Adrenal gland (tissue), 5 donors: Measurements from ENCODE around the gene SFXN5.

Experiments
- POLR2A ChIP-seq, 2 donors: fragments of 450-650 bp; IDR thresholded peaks; one replicate each; pipeline ENCODE4 v1.6.1; 2017; ENCODE audit warnings: antibody characterized with exemption in 2 of 2, mild to moderate bottlenecking in 2 of 2, moderate library complexity in 1 of 2
- TF ChIP-seq, protein P1 (sequence below), 6 experiments: fragments of 450-650 bp in 4 of 6; fragments of 200-600 bp in 2 of 6; sonication (generic) in 1 of 6; IDR thresholded peaks; 1 replicate in 5 of 6; 2 replicates in 1 of 6; pipeline versions ENCODE4 v1.5.1 to v1.8.0; 2016 to 2021; ENCODE audit warnings: antibody characterized with exemption in 6 of 6, mild to moderate bottlenecking in 2 of 6, moderate library complexity in 1 of 6
- donor health status: DM: no; HTN: no; CAD: no.

DNA sequence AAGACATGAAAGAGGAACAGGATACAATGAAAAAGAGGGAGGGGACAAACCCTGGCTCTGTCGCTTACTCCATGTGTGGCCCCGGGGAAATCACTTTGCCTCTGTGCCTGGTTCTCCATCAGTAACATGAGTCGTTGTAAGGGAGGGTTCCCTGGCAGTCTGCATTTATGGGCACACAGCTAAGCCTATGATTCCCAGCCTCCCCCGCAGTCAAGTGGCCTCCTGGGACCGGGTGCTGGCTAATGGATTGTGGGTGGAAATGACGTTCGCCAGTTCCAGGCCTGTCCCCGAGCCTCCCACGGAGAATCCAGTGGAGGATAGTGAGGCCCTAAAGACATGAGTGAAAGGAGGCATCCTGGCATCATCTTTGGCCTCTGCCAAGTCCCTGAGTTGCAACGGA, 42.7 kb downstream of the SFXN5 start:
- no peak for TF ChIP-seq POLR2A (IDR thresholded peaks at IDR 0.05)
- TF ChIP-seq, protein P1, sequence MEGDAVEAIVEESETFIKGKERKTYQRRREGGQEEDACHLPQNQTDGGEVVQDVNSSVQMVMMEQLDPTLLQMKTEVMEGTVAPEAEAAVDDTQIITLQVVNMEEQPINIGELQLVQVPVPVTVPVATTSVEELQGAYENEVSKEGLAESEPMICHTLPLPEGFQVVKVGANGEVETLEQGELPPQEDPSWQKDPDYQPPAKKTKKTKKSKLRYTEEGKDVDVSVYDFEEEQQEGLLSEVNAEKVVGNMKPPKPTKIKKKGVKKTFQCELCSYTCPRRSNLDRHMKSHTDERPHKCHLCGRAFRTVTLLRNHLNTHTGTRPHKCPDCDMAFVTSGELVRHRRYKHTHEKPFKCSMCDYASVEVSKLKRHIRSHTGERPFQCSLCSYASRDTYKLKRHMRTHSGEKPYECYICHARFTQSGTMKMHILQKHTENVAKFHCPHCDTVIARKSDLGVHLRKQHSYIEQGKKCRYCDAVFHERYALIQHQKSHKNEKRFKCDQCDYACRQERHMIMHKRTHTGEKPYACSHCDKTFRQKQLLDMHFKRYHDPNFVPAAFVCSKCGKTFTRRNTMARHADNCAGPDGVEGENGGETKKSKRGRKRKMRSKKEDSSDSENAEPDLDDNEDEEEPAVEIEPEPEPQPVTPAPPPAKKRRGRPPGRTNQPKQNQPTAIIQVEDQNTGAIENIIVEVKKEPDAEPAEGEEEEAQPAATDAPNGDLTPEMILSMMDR (IDR thresholded peaks at IDR 0.05): no peak
